Lung (tissue), 12 donors: ENCODE measurements around the gene RAB6D. TPM values are rescaled to one million over a fixed set of nuclear protein-coding genes. Genes with fewer than 3 reads are reported as not detected.
"Not testable (repeated sequence)": the region's sequence is repeated elsewhere in the genome, so short reads cannot be mapped to it uniquely, and the experiment has no call there.

Experiments
- ATAC-seq: fragments of 200-7000 bp; cut with Tn5 transposase; one replicate; pipeline ENCODE4 v1.9.1; 2020; ENCODE audit warnings: moderate number of reproducible peaks; ENCODE audit not compliant: insufficient read depth, low FRiP score
- DNase-seq, 3 donors: peaks; one replicate each; pipeline ENCODE4 v3.0.0-alpha.2; 2013 to 2017
- H3K27ac ChIP-seq, 2 donors: one replicate each; pipeline ENCODE4 v1.5.1; 2013; ENCODE audit warnings: mild to moderate bottlenecking in 2 of 2, moderate library complexity in 2 of 2, control low read depth in 1 of 2, inconsistent platforms in 1 of 2, low read depth in 1 of 2, low read length in 1 of 2
- H3K27me3 ChIP-seq, 3 donors: one replicate each; pipeline ENCODE4 v1.5.1; 2013; ENCODE audit warnings: low read length in 2 of 3; ENCODE audit not compliant: control insufficient read depth in 3 of 3, insufficient read depth in 3 of 3
- H3K36me3 ChIP-seq, 4 donors: one replicate each; pipeline ENCODE4 v1.5.1; 2013; ENCODE audit warnings: low read length in 4 of 4, mild to moderate bottlenecking in 1 of 4, moderate library complexity in 1 of 4; ENCODE audit not compliant: control insufficient read depth in 4 of 4, insufficient read depth in 4 of 4
- H3K4me1 ChIP-seq, 5 donors: one replicate each; pipeline ENCODE4 v1.5.1; 2013; ENCODE audit warnings: low read length in 5 of 5, mild to moderate bottlenecking in 2 of 5, moderate library complexity in 1 of 5; ENCODE audit not compliant: control insufficient read depth in 5 of 5, insufficient read depth in 5 of 5
- H3K4me3 ChIP-seq: one replicate; pipeline ENCODE4 v1.5.1; 2013; ENCODE audit warnings: mild to moderate bottlenecking, control low read depth, moderate library complexity
- H3K9ac ChIP-seq, 2 donors: one replicate each; pipeline ENCODE4 v1.5.1; 2013; ENCODE audit warnings: low read length in 2 of 2, control low read depth in 1 of 2; ENCODE audit not compliant: insufficient read depth in 1 of 2
- H3K9me3 ChIP-seq, 4 donors: one replicate each; pipeline ENCODE4 v1.5.1; 2013; ENCODE audit warnings: low read length in 3 of 4, mild to moderate bottlenecking in 1 of 4, moderate library complexity in 1 of 4; ENCODE audit not compliant: control insufficient read depth in 4 of 4, insufficient read depth in 3 of 4
- WGBS, 2 donors: extraction: QIAGEN DNeasy Blood & Tissue Kit; methylation state at CpG; one replicate each; pipeline ENCODE4 v1.1.7; 2013; 5-methylcytosine and 5-hydroxymethylcytosine counted together
- polyA plus RNA-seq, 2 donors: library from polyadenylated mRNA; stranded (reverse); fragments of 200-250 nt; gene quantifications; one replicate each; pipeline ENCODE4 v1.2.1, GENCODE V29; 2013
- total RNA-seq, 2 donors: library from RNA; depleted of rRNA in 1 of 2; stranded (reverse); fragments of >200 nt in 1 of 2; gene quantifications; one replicate each; pipeline ENCODE4 v1.2.1, GENCODE V29; 2014 to 2021
- TF ChIP-seq, protein P1 (sequence below): IDR thresholded peaks from 2 replicates; pipeline ENCODE4 v1.5.1; 2012; ENCODE audit warnings: mild to moderate bottlenecking; ENCODE audit errors: control extremely low read depth, extremely low read depth
- donor health status: control.
- donor health status: control.
- donor health status: Bipolar disorder and iron deficiency.
- donor health status: healthy.
- donor health status: DM: yes; HTN: yes; CAD: no.

Gene RAB6D
- total and polyA plus RNA-seq, 4 donors = 0.01 to 0.09 TPM; not detected in 2

DNA sequence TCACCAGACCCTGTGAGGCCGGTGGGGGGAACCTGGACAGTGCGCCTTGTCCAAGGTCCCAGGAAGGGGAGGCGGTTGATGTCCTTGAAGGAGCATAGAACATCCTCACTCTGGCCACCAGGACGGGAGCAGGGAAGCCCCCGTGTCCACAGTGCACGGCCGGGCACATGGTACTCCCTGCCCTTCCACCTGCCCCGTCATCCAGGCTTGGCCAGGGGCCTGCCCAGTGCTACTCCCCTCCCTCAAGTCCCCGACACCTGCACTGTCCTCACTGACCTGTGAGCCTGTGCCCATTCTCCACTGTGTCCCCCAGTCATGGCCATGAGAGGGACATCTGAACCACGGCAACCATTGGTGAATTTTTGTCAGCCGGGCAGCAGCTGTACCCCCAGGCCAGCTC lies 27.5 kb upstream of the RAB6D start:
- not testable (repeated sequence) for H3K27ac ChIP-seq, H3K9ac ChIP-seq, H3K9me3 ChIP-seq, DNase-seq, H3K4me3 ChIP-seq, H3K4me1 ChIP-seq, H3K36me3 ChIP-seq, ATAC-seq
- H3K27me3 ChIP-seq = peaks cover 0 to 14% (median 6%) of the 10 kb centered on the region in 3 donors
- WGBS, 2 donors = 90 to 93% methylated on average over 11 of the region's 11 CpGs

DNA sequence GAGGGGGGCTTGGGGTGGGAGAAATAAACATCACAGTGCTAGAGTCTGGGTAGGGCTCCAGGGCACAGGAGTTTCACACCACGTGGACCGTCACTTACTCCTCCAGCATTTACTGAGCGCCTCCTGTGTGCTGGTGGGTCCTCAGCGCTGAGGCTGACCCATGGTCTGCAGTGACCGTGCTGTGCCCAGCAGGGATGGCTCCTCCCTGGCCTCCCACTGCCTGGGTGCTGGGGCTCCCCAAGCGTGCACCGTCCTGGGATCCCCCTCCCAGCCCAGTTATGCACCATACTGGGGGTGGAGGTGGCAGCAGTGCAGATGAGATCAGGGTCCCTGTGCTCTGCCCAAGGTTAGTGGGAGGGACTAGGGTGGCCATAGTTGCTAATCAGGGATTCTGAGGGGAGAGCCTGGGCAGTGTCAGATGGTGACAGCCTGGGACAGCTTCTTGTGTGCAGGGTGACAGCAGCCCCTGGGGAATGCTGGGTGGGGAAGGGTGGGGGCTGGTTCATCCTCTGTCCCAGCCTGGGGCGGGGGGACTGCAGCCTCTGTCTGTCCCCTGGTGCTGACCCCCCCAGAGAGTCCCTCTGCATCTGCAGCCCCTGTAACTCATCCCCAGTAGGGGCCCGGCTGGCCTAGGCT lies 26.6 kb upstream of the RAB6D start:
- H3K4me3 ChIP-seq, H3K9me3 ChIP-seq, H3K36me3 ChIP-seq, H3K27ac ChIP-seq, H3K4me1 ChIP-seq, ATAC-seq, DNase-seq, H3K9ac ChIP-seq: not testable (repeated sequence)
- 82 to 85% methylated on average over 6 to 9 of the region's 9 CpGs for WGBS, 2 donors
- peaks cover 0 to 14% (median 6%) of the 10 kb centered on the region in 3 donors for H3K27me3 ChIP-seq

DNA sequence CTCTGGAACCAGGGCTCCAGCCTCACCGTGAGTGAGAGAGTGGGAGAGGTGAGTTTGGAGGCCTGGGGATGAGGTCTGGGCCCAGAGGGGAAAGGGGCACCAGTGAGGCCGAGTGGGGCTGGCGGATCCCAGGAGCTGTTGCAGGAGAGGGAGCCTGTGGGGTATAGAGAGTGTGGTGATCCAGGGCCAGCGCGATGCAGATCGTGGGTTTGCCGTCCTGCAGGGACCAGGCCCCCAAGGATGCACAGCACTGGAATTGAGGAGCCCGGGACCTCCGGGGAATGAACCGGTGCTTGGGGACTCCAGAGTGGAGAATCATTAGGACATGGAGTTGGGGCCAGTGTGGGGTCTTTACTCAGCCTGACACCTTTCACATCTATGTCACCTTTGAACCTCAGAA lies 25.7 kb upstream of the RAB6D start:
- WGBS, 2 donors = 89 to 93% methylated on average over 10 of the region's 10 CpGs
- Histone ChIP-seq H3K4me3 (no peak overlapping the region), H3K4me1 (peaks cover 0 to 4% (median 0%) of the 10 kb centered on the region in 5 donors), H3K36me3 (no peaks in the 10 kb centered on the region), H3K9me3 (no peaks in the 10 kb centered on the region), H3K9ac (no peak overlapping the region), H3K27me3 (peaks cover 0 to 10% (median 4%) of the 10 kb centered on the region in 3 donors), H3K27ac (no peak overlapping the region)
- no peak for DNase-seq
- TF ChIP-seq, protein P1, sequence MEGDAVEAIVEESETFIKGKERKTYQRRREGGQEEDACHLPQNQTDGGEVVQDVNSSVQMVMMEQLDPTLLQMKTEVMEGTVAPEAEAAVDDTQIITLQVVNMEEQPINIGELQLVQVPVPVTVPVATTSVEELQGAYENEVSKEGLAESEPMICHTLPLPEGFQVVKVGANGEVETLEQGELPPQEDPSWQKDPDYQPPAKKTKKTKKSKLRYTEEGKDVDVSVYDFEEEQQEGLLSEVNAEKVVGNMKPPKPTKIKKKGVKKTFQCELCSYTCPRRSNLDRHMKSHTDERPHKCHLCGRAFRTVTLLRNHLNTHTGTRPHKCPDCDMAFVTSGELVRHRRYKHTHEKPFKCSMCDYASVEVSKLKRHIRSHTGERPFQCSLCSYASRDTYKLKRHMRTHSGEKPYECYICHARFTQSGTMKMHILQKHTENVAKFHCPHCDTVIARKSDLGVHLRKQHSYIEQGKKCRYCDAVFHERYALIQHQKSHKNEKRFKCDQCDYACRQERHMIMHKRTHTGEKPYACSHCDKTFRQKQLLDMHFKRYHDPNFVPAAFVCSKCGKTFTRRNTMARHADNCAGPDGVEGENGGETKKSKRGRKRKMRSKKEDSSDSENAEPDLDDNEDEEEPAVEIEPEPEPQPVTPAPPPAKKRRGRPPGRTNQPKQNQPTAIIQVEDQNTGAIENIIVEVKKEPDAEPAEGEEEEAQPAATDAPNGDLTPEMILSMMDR = no peak
- ATAC-seq = no peak

DNA sequence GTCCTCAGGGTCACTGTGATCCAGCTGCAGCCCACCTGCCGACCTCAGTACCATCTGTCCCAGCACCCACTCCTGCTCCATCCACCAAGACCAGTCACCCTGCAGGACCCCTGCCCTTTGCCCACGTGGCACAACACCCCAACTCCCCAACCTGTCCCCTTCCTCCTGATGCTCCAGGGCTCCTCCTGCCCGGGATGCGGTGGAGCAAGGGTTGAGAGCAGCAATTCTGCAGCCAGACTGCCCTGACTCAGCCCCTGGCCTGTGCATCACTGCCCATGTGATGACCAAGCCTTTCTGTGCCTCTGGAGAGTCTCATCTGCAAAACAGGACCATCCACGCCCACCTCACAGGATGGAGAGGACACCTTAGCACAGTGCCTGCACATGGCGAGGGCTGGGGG lies 24.9 kb upstream of the RAB6D start:
- not testable (repeated sequence) for H3K27ac ChIP-seq, H3K27me3 ChIP-seq, H3K36me3 ChIP-seq, H3K9me3 ChIP-seq, ATAC-seq, H3K4me1 ChIP-seq, DNase-seq, H3K4me3 ChIP-seq, H3K9ac ChIP-seq
- WGBS, 2 donors = 63 to 68% methylated on average over 6 of the region's 6 CpGs

DNA sequence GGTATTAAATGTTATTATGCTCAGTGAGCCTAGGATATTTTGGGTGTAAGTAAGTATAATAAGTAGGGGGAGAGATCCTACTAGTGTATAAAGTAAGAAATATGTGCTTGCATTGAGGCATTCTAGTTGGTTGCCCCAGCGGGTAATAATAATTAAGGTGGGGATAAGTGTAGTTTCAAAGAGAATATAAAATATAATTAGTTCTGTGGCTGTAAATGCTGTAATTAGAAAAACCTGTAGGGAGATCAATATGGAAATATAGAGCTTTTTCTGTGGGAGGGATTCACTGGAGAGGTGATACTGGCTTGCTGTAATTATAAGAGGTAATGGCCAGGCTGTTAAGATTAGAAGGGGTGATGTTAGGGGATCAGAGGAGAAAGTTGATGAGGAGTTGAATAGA lies 9.1 kb upstream of the RAB6D start:
- H3K36me3 ChIP-seq, H3K4me1 ChIP-seq, DNase-seq, H3K27me3 ChIP-seq, ATAC-seq, H3K9ac ChIP-seq, H3K4me3 ChIP-seq, H3K9me3 ChIP-seq, H3K27ac ChIP-seq: not testable (repeated sequence)
- WGBS, 2 donors = 98 to 100% methylated on average over 1 of the region's 1 CpG
